ENCODE measurements around the gene MINPP1.

DNA sequence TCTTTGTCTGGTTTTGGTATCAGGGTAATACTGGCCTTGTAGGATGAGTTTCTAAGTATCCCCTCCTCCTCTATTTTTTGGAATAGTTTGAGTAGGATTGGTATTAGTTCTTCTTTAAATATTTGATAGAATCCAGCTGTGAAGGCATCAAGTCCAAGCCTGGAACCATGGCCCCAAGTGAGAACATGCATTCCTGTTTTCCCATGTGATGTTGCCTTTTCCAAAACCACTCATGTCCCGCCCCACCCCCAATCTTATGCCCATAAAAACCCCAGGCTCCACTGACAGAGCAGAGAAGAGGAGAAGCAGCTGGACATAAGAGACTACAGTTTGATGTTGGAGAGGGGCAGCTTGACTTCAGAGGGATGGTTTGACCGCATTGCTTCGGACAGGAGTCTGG lies 71.2 kb downstream of the MINPP1 start:
- TF ChIP-seq, protein P1, sequence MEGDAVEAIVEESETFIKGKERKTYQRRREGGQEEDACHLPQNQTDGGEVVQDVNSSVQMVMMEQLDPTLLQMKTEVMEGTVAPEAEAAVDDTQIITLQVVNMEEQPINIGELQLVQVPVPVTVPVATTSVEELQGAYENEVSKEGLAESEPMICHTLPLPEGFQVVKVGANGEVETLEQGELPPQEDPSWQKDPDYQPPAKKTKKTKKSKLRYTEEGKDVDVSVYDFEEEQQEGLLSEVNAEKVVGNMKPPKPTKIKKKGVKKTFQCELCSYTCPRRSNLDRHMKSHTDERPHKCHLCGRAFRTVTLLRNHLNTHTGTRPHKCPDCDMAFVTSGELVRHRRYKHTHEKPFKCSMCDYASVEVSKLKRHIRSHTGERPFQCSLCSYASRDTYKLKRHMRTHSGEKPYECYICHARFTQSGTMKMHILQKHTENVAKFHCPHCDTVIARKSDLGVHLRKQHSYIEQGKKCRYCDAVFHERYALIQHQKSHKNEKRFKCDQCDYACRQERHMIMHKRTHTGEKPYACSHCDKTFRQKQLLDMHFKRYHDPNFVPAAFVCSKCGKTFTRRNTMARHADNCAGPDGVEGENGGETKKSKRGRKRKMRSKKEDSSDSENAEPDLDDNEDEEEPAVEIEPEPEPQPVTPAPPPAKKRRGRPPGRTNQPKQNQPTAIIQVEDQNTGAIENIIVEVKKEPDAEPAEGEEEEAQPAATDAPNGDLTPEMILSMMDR (conservative IDR thresholded peaks at IDR 0.05; ENCODE audit: low read depth, low read length), result no peak
- TF ChIP-seq EZH2 (IDR thresholded peaks at IDR 0.05; ENCODE audit: borderline replicate concordance, low read depth, low read length, poor library complexity, severe bottlenecking), result no peak
